GM23338 (cell line): Measurements from ENCODE around the gene SYT12. TPM values are rescaled to one million over a fixed set of nuclear protein-coding genes. Genes with fewer than 3 reads are reported as not detected.
"Not testable (repeated sequence)": the region's sequence is repeated elsewhere in the genome, so short reads cannot be mapped to it uniquely, and the experiment has no call there.

ENCODE experiments used
- ATAC-seq: fragments of 200-7000 bp; cut with Tn5 transposase; 3 replicates; pipeline ENCODE4 v1.9.1; 2020
- DNase-seq: peaks from one replicate; pipeline ENCODE4 v3.0.0-alpha.2; 2015; ENCODE audit warnings: low spot score
- H2AFZ ChIP-seq: fragments of 200-600 bp; sonication (generic); 2 replicates; pipeline ENCODE4 v1.8.0; 2016; ENCODE audit warnings: antibody characterized with exemption, mild to moderate bottlenecking, moderate library complexity
- H3F3A ChIP-seq: fragments of 200-600 bp; sonication (generic); replicated peaks from 2 replicates; pipeline ENCODE4 v1.8.0; 2017; ENCODE audit warnings: antibody characterized with exemption, mixed run types, low read depth
- H3K27ac ChIP-seq: fragments of 200-600 bp; sonication (generic); 2 replicates; pipeline ENCODE4 v1.6.1; 2016; ENCODE audit warnings: low read depth
- H3K27me3 ChIP-seq: fragments of 200-600 bp; sonication (generic); 2 replicates; pipeline ENCODE4 v1.8.0; 2016; ENCODE audit warnings: mild to moderate bottlenecking, mixed run types, moderate library complexity; ENCODE audit not compliant: insufficient read depth
- H3K36me3 ChIP-seq: fragments of 200-600 bp; sonication (generic); 2 replicates; pipeline ENCODE4 v1.8.0; 2016; ENCODE audit warnings: mild to moderate bottlenecking; ENCODE audit not compliant: insufficient read depth
- H3K4me1 ChIP-seq: fragments of 200-600 bp; sonication (generic); 2 replicates; pipeline ENCODE4 v1.8.0; 2016; ENCODE audit warnings: mild to moderate bottlenecking, moderate library complexity; ENCODE audit not compliant: insufficient read depth
- H3K4me2 ChIP-seq: fragments of 200-600 bp; sonication (generic); 2 replicates; pipeline ENCODE4 v1.7.1; 2017; ENCODE audit warnings: mixed run types
- H3K4me3 ChIP-seq: fragments of 200-600 bp; sonication (generic); 2 replicates; pipeline ENCODE4 v1.6.1; 2016; ENCODE audit warnings: mixed run types
- H3K79me2 ChIP-seq: fragments of 200-600 bp; sonication (generic); replicated peaks from 2 replicates; pipeline ENCODE4 v1.8.0; 2017; ENCODE audit warnings: mild to moderate bottlenecking; ENCODE audit not compliant: insufficient read depth
- H3K9me2 ChIP-seq: fragments of 200-600 bp; sonication (generic); 2 replicates; pipeline ENCODE4 v1.8.0; 2017; ENCODE audit not compliant: insufficient read depth
- H4K20me1 ChIP-seq: fragments of 200-600 bp; sonication (generic); replicated peaks from 2 replicates; pipeline ENCODE4 v1.8.0; 2017; ENCODE audit warnings: mild to moderate bottlenecking; ENCODE audit not compliant: insufficient read depth
- H3K27ac Mint-ChIP-seq: 2 replicates; pipeline ENCODE4 v1.8.0; 2020; ENCODE audit warnings: inconsistent platforms, mild to moderate bottlenecking, moderate library complexity, mixed read lengths
- H3K27me3 Mint-ChIP-seq: 3 replicates; pipeline ENCODE4 v1.8.0; 2022; ENCODE audit warnings: low read depth, mild to moderate bottlenecking, moderate library complexity, mixed read lengths, inconsistent platforms; ENCODE audit not compliant: insufficient read depth, poor library complexity
- H3K36me3 Mint-ChIP-seq: 3 replicates; pipeline ENCODE4 v1.8.0; 2021; ENCODE audit warnings: low read depth, mild to moderate bottlenecking, inconsistent platforms, moderate library complexity, mixed read lengths
- H3K4me1 Mint-ChIP-seq: 3 replicates; pipeline ENCODE4 v1.8.0; 2020; ENCODE audit warnings: mild to moderate bottlenecking, inconsistent platforms, mixed read lengths
- H3K4me3 Mint-ChIP-seq: 3 replicates; pipeline ENCODE4 v1.8.0; 2021; ENCODE audit warnings: moderate library complexity, mild to moderate bottlenecking, inconsistent platforms, mixed read lengths
- H3K9me3 Mint-ChIP-seq: 3 replicates; pipeline ENCODE4 v1.8.0; 2020; ENCODE audit warnings: moderate library complexity, mild to moderate bottlenecking, inconsistent platforms, mixed read lengths
- CREB1 ChIP-seq: fragments of 250-450 bp; sonication (Bioruptor Pico); IDR thresholded peaks from 2 replicates; pipeline ENCODE4 v1.5.0; 2020; ENCODE audit warnings: low read depth, mild to moderate bottlenecking, moderate library complexity
- CTCF ChIP-seq, 2 experiments: fragments of 200-600 bp in 1 of 2; sonication (generic) in 1 of 2; conservative IDR thresholded peaks; 2 replicates each; pipeline versions ENCODE4 v1.5.1 to v1.6.1; 2016 to 2017; ENCODE audit warnings: antibody characterized with exemption in 2 of 2, low read depth in 2 of 2, mild to moderate bottlenecking in 2 of 2, moderate library complexity in 1 of 2
- EZH2 ChIP-seq: fragments of 200-600 bp; sonication (generic); IDR thresholded peaks from one replicate; pipeline ENCODE4 v1.8.0; 2017; ENCODE audit warnings: antibody characterized with exemption, mild to moderate bottlenecking, low read depth; ENCODE audit not compliant: unreplicated experiment
- EZH2phosphoT487 ChIP-seq: fragments of 200-600 bp; sonication (generic); IDR thresholded peaks from one replicate; pipeline ENCODE4 v1.8.1; 2018; ENCODE audit warnings: antibody characterized with exemption; ENCODE audit not compliant: unreplicated experiment
- JUNB ChIP-seq: IDR thresholded peaks from one replicate; pipeline ENCODE4 v1.6.1; 2016; ENCODE audit warnings: antibody characterized with exemption; ENCODE audit not compliant: unreplicated experiment
- NANOG ChIP-seq: IDR thresholded peaks from 2 replicates; pipeline ENCODE4 v1.6.1; 2016; ENCODE audit warnings: antibody characterized with exemption, borderline replicate concordance
- POLR2AphosphoS5 ChIP-seq: IDR thresholded peaks from 2 replicates; pipeline ENCODE4 v1.6.1; 2016; ENCODE audit warnings: antibody characterized with exemption, low read depth
- polyA plus RNA-seq: library from polyadenylated mRNA; unstranded; fragments of >200 nt; fragmentation: Nextera tagmentation; extraction: Ambion mirVana; gene quantifications from 2 replicates; pipeline ENCODE4 v1.2.1, GENCODE V29; 2016
- total RNA-seq: library from RNA; depleted of rRNA; stranded (reverse); fragments of >200 nt; shearing (Covaris generic); gene quantifications from 2 replicates; pipeline ENCODE4 v1.2.3, GENCODE V29; 2014
- TF ChIP-seq, protein P1 (sequence below): IDR thresholded peaks from 2 replicates; pipeline ENCODE4 v1.6.1; 2016; ENCODE audit warnings: antibody characterized with exemption

Gene SYT12
- total and polyA plus RNA-seq, 2 experiments from 2014 or later: 0.92 to 2.5 TPM

GRCh38 chr11:67002921-67003411, 20.0 kb upstream of the SYT12 start:
- Histone ChIP-seq H4K20me1 (no peaks in the 10 kb centered on the region), H3K36me3 (no peaks in the 10 kb centered on the region), H3K4me1 (peaks cover 25% of the 10 kb centered on the region), H3K9me2 (no peaks in the 10 kb centered on the region), H3K27me3 (no peaks in the 10 kb centered on the region), H3K79me2 (no peaks in the 10 kb centered on the region), H3K4me2 (peak overlapping the region; percentile 63), H3F3A (peaks cover 6% of the 10 kb centered on the region; the same call in 1 of the 2 replicates), H3K4me3 (peak overlapping the region; percentile 22; the same call in 1 of the 2 replicates), H3K27ac (peak overlapping the region; percentile 67), H2AFZ (peak overlapping the region; percentile 75; the same call in 1 of the 2 replicates)
- no peak for TF ChIP-seq CREB1 (CRISPR knock-in tag)
- peak in 1 of 2 experiments; percentile 18; a peak in 2 of 4 replicates for TF ChIP-seq CTCF (conservative IDR thresholded peaks at IDR 0.05; ENCODE audit: low read depth in 2 of 2)
- TF ChIP-seq EZH2: no peak
- TF ChIP-seq EZH2phosphoT487: no peak
- no peak for TF ChIP-seq JUNB
- no peak for TF ChIP-seq NANOG
- H3K27me3 Mint-ChIP-seq: peaks cover 17% of the 10 kb centered on the region
- H3K27ac Mint-ChIP-seq: peak overlapping the region; percentile 94
- no peaks in the 10 kb centered on the region for H3K36me3 Mint-ChIP-seq
- H3K4me3 Mint-ChIP-seq: no peak overlapping the region; the same call in 2 of the 3 replicates
- no peaks in the 10 kb centered on the region for H3K9me3 Mint-ChIP-seq
- ATAC-seq: peak; percentile 42
- peaks cover 29% of the 10 kb centered on the region for H3K4me1 Mint-ChIP-seq
- peak; percentile 41 for DNase-seq

DNA sequence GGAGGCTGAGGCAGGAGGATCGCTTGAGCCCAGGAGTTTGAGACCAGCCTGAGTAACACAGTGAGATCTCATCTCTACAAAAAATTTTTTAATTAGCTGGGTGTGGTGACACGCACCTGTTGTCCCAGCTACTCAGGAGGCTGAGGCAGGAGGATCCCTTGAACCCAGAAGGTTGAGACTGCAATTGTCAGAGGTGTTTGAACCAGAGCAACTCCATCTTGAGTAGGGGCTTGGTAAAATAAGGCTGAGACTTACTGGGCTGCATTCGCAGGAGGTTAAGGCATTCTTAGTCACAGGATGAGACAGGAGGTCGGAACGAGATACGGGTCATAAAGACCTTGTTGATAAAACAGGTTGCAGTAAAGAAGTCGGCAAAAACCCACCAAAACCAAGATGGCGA, 17.7 kb upstream of the SYT12 start:
- not testable (repeated sequence) for H3F3A ChIP-seq, ATAC-seq, DNase-seq, H3K36me3 Mint-ChIP-seq, H3K36me3 ChIP-seq, H2AFZ ChIP-seq, H3K27me3 ChIP-seq, H3K27ac ChIP-seq, H3K9me2 ChIP-seq, H3K27ac Mint-ChIP-seq, H3K4me3 ChIP-seq, H3K79me2 ChIP-seq, H4K20me1 ChIP-seq, H3K4me3 Mint-ChIP-seq, H3K4me2 ChIP-seq, H3K9me3 Mint-ChIP-seq
- H3K4me1 ChIP-seq: peaks cover 22% of the 10 kb centered on the region
- H3K4me1 Mint-ChIP-seq: peaks cover 29% of the 10 kb centered on the region
- H3K27me3 Mint-ChIP-seq: peaks cover 17% of the 10 kb centered on the region

- Mint-ChIP-seq H3K27me3 (peaks cover 17% of the 10 kb centered on the region), H3K36me3 (no peaks in the 10 kb centered on the region), H3K27ac (peak overlapping the region; percentile 77), H3K4me1 (peaks cover 24% of the 10 kb centered on the region), H3K9me3 (no peaks in the 10 kb centered on the region), H3K4me3 (peak overlapping the region; percentile 34; the same call in 2 of the 3 replicates)
- Histone ChIP-seq H3K4me1 (peaks cover 20% of the 10 kb centered on the region), H2AFZ (peak overlapping the region; percentile 77; the same call in 1 of the 2 replicates), H3K27ac (no peak overlapping the region), H3K27me3 (no peaks in the 10 kb centered on the region), H3F3A (peaks cover 5% of the 10 kb centered on the region; the same call in 1 of the 2 replicates), H3K4me2 (peak overlapping the region; percentile 48; the same call in 1 of the 2 replicates), H3K9me2 (no peaks in the 10 kb centered on the region), H3K36me3 (no peaks in the 10 kb centered on the region), H3K4me3 (no peak overlapping the region), H4K20me1 (no peaks in the 10 kb centered on the region), H3K79me2 (no peaks in the 10 kb centered on the region)
- ATAC-seq (peak; percentile 62), DNase-seq (peak; percentile 88)
- TF ChIP-seq EZH2phosphoT487 (no peak), POLR2AphosphoS5 (peak; percentile 24; the same call in 1 of the 2 replicates), JUNB (no peak), CTCF (conservative IDR thresholded peaks at IDR 0.05; ENCODE audit: low read depth in 2 of 2) (no peak)
- TF ChIP-seq, protein P1, sequence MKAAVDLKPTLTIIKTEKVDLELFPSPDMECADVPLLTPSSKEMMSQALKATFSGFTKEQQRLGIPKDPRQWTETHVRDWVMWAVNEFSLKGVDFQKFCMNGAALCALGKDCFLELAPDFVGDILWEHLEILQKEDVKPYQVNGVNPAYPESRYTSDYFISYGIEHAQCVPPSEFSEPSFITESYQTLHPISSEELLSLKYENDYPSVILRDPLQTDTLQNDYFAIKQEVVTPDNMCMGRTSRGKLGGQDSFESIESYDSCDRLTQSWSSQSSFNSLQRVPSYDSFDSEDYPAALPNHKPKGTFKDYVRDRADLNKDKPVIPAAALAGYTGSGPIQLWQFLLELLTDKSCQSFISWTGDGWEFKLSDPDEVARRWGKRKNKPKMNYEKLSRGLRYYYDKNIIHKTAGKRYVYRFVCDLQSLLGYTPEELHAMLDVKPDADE: no peak
Observed at GRCh38 chr11:67006029-67006884, 16.7 kb upstream of the SYT12 start.
